Hypothalamus (tissue), 51 donors: Measurements from ENCODE around the gene HEXIM1.
"Not testable (repeated sequence)": the region's sequence is repeated elsewhere in the genome, so short reads cannot be mapped to it uniquely, and the experiment has no call there.

Source experiments
- DNase-seq, 51 donors: peaks; one replicate each; lab custom pipeline; 2025; lab: John Stamatoyannopoulos, UW

Gene HEXIM1

GRCh38 chr17:45112559-45113423, 35.5 kb upstream of the HEXIM1 start:
- DNase-seq, result no peak

- no peak for DNase-seq
These were observed 34.9 kb upstream of the HEXIM1 start for GRCh38 chr17:45113424-45113754.

- DNase-seq, result no peak
These were observed 34.0 kb upstream of the HEXIM1 start for GRCh38 chr17:45114117-45114932.

GRCh38 chr17:45115015-45115625, 33.2 kb upstream of the HEXIM1 start:
- no peak for DNase-seq

- DNase-seq, result peak in 1 of 51 donors; percentile 37
These were observed 32.4 kb upstream of the HEXIM1 start for GRCh38 chr17:45115871-45116270.

GRCh38 chr17:45116434-45117016, 31.8 kb upstream of the HEXIM1 start:
- no peak for DNase-seq

GRCh38 chr17:45117334-45117733, 30.9 kb upstream of the HEXIM1 start:
- no peak for DNase-seq

GRCh38 chr17:45117848-45118646, 30.2 kb upstream of the HEXIM1 start:
- no peak for DNase-seq

- no peak for DNase-seq
These were observed 29.6 kb upstream of the HEXIM1 start for GRCh38 chr17:45118691-45119090.

GRCh38 chr17:45119964-45120363, 28.3 kb upstream of the HEXIM1 start:
- DNase-seq, result no peak

- no peak for DNase-seq
These were observed 27.7 kb upstream of the HEXIM1 start for GRCh38 chr17:45120558-45120957.

GRCh38 chr17:45121055-45121454, 27.2 kb upstream of the HEXIM1 start:
- DNase-seq, result no peak

GRCh38 chr17:45123076-45123770, 25.1 kb upstream of the HEXIM1 start:
- no peak for DNase-seq

GRCh38 chr17:45123930-45124796, 24.1 kb upstream of the HEXIM1 start:
- peak in 5 of 51 donors; percentile 3 to 49 (median 26) for DNase-seq

GRCh38 chr17:45124797-45125122, 23.5 kb upstream of the HEXIM1 start:
- DNase-seq, result not testable (repeated sequence)

GRCh38 chr17:45125509-45125908, 22.8 kb upstream of the HEXIM1 start:
- no peak for DNase-seq

- DNase-seq, result no peak
These were observed 21.1 kb upstream of the HEXIM1 start for GRCh38 chr17:45127207-45127547.

GRCh38 chr17:45127548-45128300, 20.6 kb upstream of the HEXIM1 start:
- DNase-seq, result no peak
